Keratinocyte (primary cell): Measurements from ENCODE around the gene LDLR. TPM values are rescaled to one million over a fixed set of nuclear protein-coding genes. Genes with fewer than 3 reads are reported as not detected.
"Not testable (repeated sequence)": the region's sequence is repeated elsewhere in the genome, so short reads cannot be mapped to it uniquely, and the experiment has no call there.

ENCODE experiments used
- DNase-seq: peaks from one replicate; pipeline ENCODE4 v3.0.0-alpha.2; 2011; ENCODE audit warnings: low read depth, missing footprints, low spot score
- FAIRE-seq: peaks from 2 replicates; lab custom pipeline; 2011; peaks lifted over from hg19 to GRCh38; lab: Jason Lieb, UNC
- H2AFZ ChIP-seq: 2 replicates; pipeline ENCODE4 v1.6.0; 2012; ENCODE audit warnings: low read length, control low read depth, inconsistent platforms; ENCODE audit not compliant: control insufficient read depth
- H3K27ac ChIP-seq: 2 replicates; pipeline ENCODE4 v1.5.1; 2011; ENCODE audit warnings: low read length; ENCODE audit not compliant: control insufficient read depth, insufficient read depth
- H3K27me3 ChIP-seq: 3 replicates; pipeline ENCODE4 v1.6.0; 2011; ENCODE audit warnings: low read length; ENCODE audit not compliant: control insufficient read depth, insufficient read depth; ENCODE audit errors: extremely low read depth
- H3K36me3 ChIP-seq, 2 experiments: 2 replicates in 1 of 2; 3 replicates in 1 of 2; pipeline ENCODE4 v1.5.1; 2011; ENCODE audit warnings: low read length in 2 of 2, mild to moderate bottlenecking in 1 of 2; ENCODE audit not compliant: control insufficient read depth in 2 of 2, insufficient read depth in 2 of 2; ENCODE audit errors: extremely low read depth in 1 of 2
- H3K4me1 ChIP-seq: 3 replicates; pipeline ENCODE4 v1.5.1; 2011; ENCODE audit warnings: low read length; ENCODE audit not compliant: control insufficient read depth, insufficient read depth; ENCODE audit errors: extremely low read depth
- H3K4me2 ChIP-seq: 3 replicates; pipeline ENCODE4 v1.6.0; 2011; ENCODE audit warnings: low read depth, low read length; ENCODE audit not compliant: control insufficient read depth, insufficient read depth; ENCODE audit errors: extremely low read depth
- H3K4me3 ChIP-seq, 3 experiments: fragments of 200-600 bp in 1 of 3; sonication (generic) in 1 of 3; 2 replicates in 2 of 3; 3 replicates in 1 of 3; pipeline ENCODE4 v1.5.1; 2011 to 2016; ENCODE audit warnings: low read length in 3 of 3, mild to moderate bottlenecking in 3 of 3, control low read depth in 2 of 3, inconsistent platforms in 1 of 3, low read depth in 1 of 3, mixed read lengths in 1 of 3, mixed run types in 1 of 3, moderate library complexity in 1 of 3; ENCODE audit not compliant: control insufficient read depth in 2 of 3, insufficient read depth in 2 of 3; ENCODE audit errors: extremely low read depth in 1 of 3
- H3K79me2 ChIP-seq: 2 replicates; pipeline ENCODE4 v1.6.0; 2012; ENCODE audit warnings: low read length; ENCODE audit not compliant: control insufficient read depth, insufficient read depth
- H3K9ac ChIP-seq: 3 replicates; pipeline ENCODE4 v1.6.0; 2011; ENCODE audit warnings: low read length; ENCODE audit not compliant: control insufficient read depth, insufficient read depth; ENCODE audit errors: extremely low read depth
- H3K9me1 ChIP-seq: 3 replicates; pipeline ENCODE4 v1.6.0; 2011; ENCODE audit warnings: low read length; ENCODE audit not compliant: control insufficient read depth, insufficient read depth; ENCODE audit errors: extremely low read depth
- H3K9me3 ChIP-seq: 2 replicates; pipeline ENCODE4 v1.5.1; 2012; ENCODE audit warnings: low read depth, low read length; ENCODE audit not compliant: control insufficient read depth
- H4K20me1 ChIP-seq: 3 replicates; pipeline ENCODE4 v1.6.0; 2011; ENCODE audit warnings: low read length; ENCODE audit not compliant: control insufficient read depth, insufficient read depth; ENCODE audit errors: extremely low read depth
- CTCF ChIP-seq, 3 experiments: IDR thresholded peaks in 1 of 3; conservative IDR thresholded peaks in 1 of 3; optimal IDR thresholded peaks in 1 of 3; 2 replicates in 2 of 3; 3 replicates in 1 of 3; pipeline versions ENCODE3 to v1.5.1; 2011; ENCODE audit warnings: low read length in 3 of 3, mild to moderate bottlenecking in 3 of 3, moderate library complexity in 2 of 3, control low read depth in 1 of 3, inconsistent platforms in 1 of 3; ENCODE audit not compliant: insufficient read depth in 2 of 3; ENCODE audit errors: extremely low read depth in 1 of 3
- EZH2 ChIP-seq: IDR thresholded peaks from one replicate; pipeline ENCODE4 v1.6.1; 2012; ENCODE audit warnings: inconsistent platforms, mild to moderate bottlenecking, low read length, moderate library complexity
- dilution Hi-C: fragments of 300-500 bp; cut with MboI; formaldehyde crosslinking; loops from one replicate; pipeline ENCODE4 v1.7.0; 2020; ENCODE audit warnings: low sequenced_read_pairs; ENCODE audit not compliant: extremely low pct_ligation_motif_present
- polyA plus RNA-seq, 5 experiments: library from polyadenylated mRNA; depleted of rRNA in 3 of 5; stranded (reverse) in 3 of 5; stranded (forward) in 1 of 5; unstranded in 1 of 5; fragments of >200 nt; gene quantifications; 1 replicate in 1 of 5; 2 replicates in 3 of 5; 3 replicates in 1 of 5; pipeline versions ENCODE4 v1.2.1 to v1.2.3, GENCODE V29; 2011 to 2012; ENCODE audit warnings: missing spikeins in 2 of 5, low read depth in 1 of 5, low replicate concordance in 1 of 5

LDLR gene
- polyA plus RNA-seq, 1 donor (not counting 4 experiments of a cell fraction or from before 2014, with no cell fraction given) = 241 TPM

- FAIRE-seq (peak; percentile 89), DNase-seq (peak; percentile 92)
- no peaks in the 10 kb centered on the region for H4K20me1 ChIP-seq
- H3K4me2 ChIP-seq = peak within 1 kb of the TSS; percentile 86
- peak within 1 kb of the TSS; percentile 93 for H2AFZ ChIP-seq
- H3K4me1 ChIP-seq = peaks cover 29% of the 10 kb centered on the region
- no peak for TF ChIP-seq EZH2
- no peak for TF ChIP-seq CTCF (optimal IDR thresholded peaks at IDR 0.05 in 1 of 3, IDR thresholded peaks at IDR 0.05 in 1 of 3, conservative IDR thresholded peaks at IDR 0.05 in 1 of 3; ENCODE audit: extremely low read depth in 1 of 3, insufficient read depth in 2 of 3, low read length in 3 of 3)
- dilution Hi-C loops = no loop called here
- H3K27ac ChIP-seq = peak within 1 kb of the TSS; percentile 60
- H3K9me1 ChIP-seq = no peaks in the 10 kb centered on the region
- peak within 1 kb of the TSS; percentile 81 for H3K9ac ChIP-seq
- H3K36me3 ChIP-seq = no peaks in the 10 kb centered on the region
- H3K9me3 ChIP-seq = no peaks in the 10 kb centered on the region
- H3K79me2 ChIP-seq = peaks cover 25% of the 10 kb centered on the region
- peak within 1 kb of the TSS; percentile 71 to 85 (median 84) for H3K4me3 ChIP-seq
- H3K27me3 ChIP-seq = no peaks in the 10 kb centered on the region
Observed at GRCh38 chr19:11155373-11156120, 66.3 kb downstream of the LDLR start, which contains the start of gene SPC24. Gene SPC24, minus strand, starts transcription at chr19:11155782. Its CDS starts 6 bp downstream, at chr19:11155776.

- FAIRE-seq = no peak
- H3K4me2 ChIP-seq = no peak overlapping the region
- H3K4me1 ChIP-seq = peaks cover 12% of the 10 kb centered on the region
- TF ChIP-seq EZH2 (no peak), CTCF (optimal IDR thresholded peaks at IDR 0.05 in 1 of 3, IDR thresholded peaks at IDR 0.05 in 1 of 3, conservative IDR thresholded peaks at IDR 0.05 in 1 of 3; ENCODE audit: extremely low read depth in 1 of 3, insufficient read depth in 2 of 3, low read length in 3 of 3) (no peak)
- no peak overlapping the region for H3K9ac ChIP-seq
- no peak overlapping the region for H2AFZ ChIP-seq
- H3K27ac ChIP-seq = no peak overlapping the region
- H3K9me3 ChIP-seq = no peaks in the 10 kb centered on the region
- DNase-seq = no peak
- no peaks in the 10 kb centered on the region for H3K9me1 ChIP-seq
- H3K4me3 ChIP-seq = no peak overlapping the region
- H3K27me3 ChIP-seq = no peaks in the 10 kb centered on the region
- peaks cover 7% of the 10 kb centered on the region for H3K79me2 ChIP-seq
- H3K36me3 ChIP-seq = no peaks in the 10 kb centered on the region
- H4K20me1 ChIP-seq = no peaks in the 10 kb centered on the region
- dilution Hi-C loops = no loop called here
Observed at GRCh38 chr19:11159598-11160439, 70.6 kb downstream of the LDLR start.

GRCh38 chr19:11160440-11160768 is 71.1 kb downstream of the LDLR start:
- H3K9me3 ChIP-seq, dilution Hi-C loops, H3K4me2 ChIP-seq, H3K9ac ChIP-seq, H3K36me3 ChIP-seq, H3K9me1 ChIP-seq, H3K27me3 ChIP-seq, FAIRE-seq, H4K20me1 ChIP-seq, H3K27ac ChIP-seq, H3K79me2 ChIP-seq, H3K4me3 ChIP-seq, H3K4me1 ChIP-seq, DNase-seq, H2AFZ ChIP-seq: not testable (repeated sequence)
